NCI-H2196 treated with DMSO at 0.1 percent for 48 hours (cell line): ENCODE data around the gene RASSF7.
"Not testable (repeated sequence)": the region's sequence is repeated elsewhere in the genome, so short reads cannot be mapped to it uniquely, and the experiment has no call there.

Source experiments
- DNase-seq: peaks from one replicate; lab custom pipeline; 2025; ENCODE audit not compliant: unreplicated experiment; lab: John Stamatoyannopoulos, UW

Gene RASSF7

GRCh38 chr11:560305-561147 is at the start of gene RASSF7, which contains the start of gene LMNTD2:
Gene RASSF7 (plus strand): TSS chr11:560970. CDS start chr11:561769, 799 bp downstream.
Gene LMNTD2 (minus strand): TSS chr11:560738. CDS start chr11:560716, 22 bp downstream.
- DNase-seq = peak; percentile 81

- no peak for DNase-seq
Observed at GRCh38 chr11:512761-513595, 47.8 kb upstream of the RASSF7 start.

GRCh38 chr11:514606-515005 is 46.2 kb upstream of the RASSF7 start:
- no peak for DNase-seq

- DNase-seq = no peak
Observed at GRCh38 chr11:515131-515530, 45.6 kb upstream of the RASSF7 start.

GRCh38 chr11:516400-516799 is 44.4 kb upstream of the RASSF7 start:
- no peak for DNase-seq

- not testable (repeated sequence) for DNase-seq
Observed at GRCh38 chr11:516918-517685, 43.7 kb upstream of the RASSF7 start.

- DNase-seq = no peak
Observed at GRCh38 chr11:518463-519202, 42.1 kb upstream of the RASSF7 start.

- no peak for DNase-seq
Observed at GRCh38 chr11:520428-521176, 40.2 kb upstream of the RASSF7 start.

- no peak for DNase-seq
Observed at GRCh38 chr11:521177-521688, 39.5 kb upstream of the RASSF7 start.

GRCh38 chr11:526192-526591 is 34.6 kb upstream of the RASSF7 start:
- DNase-seq = no peak

- no peak for DNase-seq
Observed at GRCh38 chr11:528166-528814, 32.5 kb upstream of the RASSF7 start.

- no peak for DNase-seq
Observed at GRCh38 chr11:528815-529727, 31.7 kb upstream of the RASSF7 start.

- DNase-seq = no peak
Observed at GRCh38 chr11:529728-530411, 30.9 kb upstream of the RASSF7 start.

GRCh38 chr11:530960-531831 is 29.6 kb upstream of the RASSF7 start:
- DNase-seq = no peak

- no peak for DNase-seq
Observed at GRCh38 chr11:531919-532526, 28.7 kb upstream of the RASSF7 start.

- no peak for DNase-seq
Observed at GRCh38 chr11:532527-532985, 28.2 kb upstream of the RASSF7 start.
